Keratinocyte (primary cell): ENCODE data around the gene ROR2. TPM values are rescaled to one million over a fixed set of nuclear protein-coding genes. Genes with fewer than 3 reads are reported as not detected.
A peak's percentile ranks its signal among the peaks of the same experiment; 100 is the strongest.

Experiments
- DNase-seq: peaks from one replicate; pipeline ENCODE4 v3.0.0-alpha.2; 2011; ENCODE audit warnings: low read depth, missing footprints, low spot score
- FAIRE-seq: peaks from 2 replicates; lab custom pipeline; 2011; peaks lifted over from hg19 to GRCh38; lab: Jason Lieb, UNC
- H2AFZ ChIP-seq: 2 replicates; pipeline ENCODE4 v1.6.0; 2012; ENCODE audit warnings: low read length, control low read depth, inconsistent platforms; ENCODE audit not compliant: control insufficient read depth
- H3K27ac ChIP-seq: 2 replicates; pipeline ENCODE4 v1.5.1; 2011; ENCODE audit warnings: low read length; ENCODE audit not compliant: control insufficient read depth, insufficient read depth
- H3K27me3 ChIP-seq: 3 replicates; pipeline ENCODE4 v1.6.0; 2011; ENCODE audit warnings: low read length; ENCODE audit not compliant: control insufficient read depth, insufficient read depth; ENCODE audit errors: extremely low read depth
- H3K36me3 ChIP-seq, 2 experiments: 2 replicates in 1 of 2; 3 replicates in 1 of 2; pipeline ENCODE4 v1.5.1; 2011; ENCODE audit warnings: low read length in 2 of 2, mild to moderate bottlenecking in 1 of 2; ENCODE audit not compliant: control insufficient read depth in 2 of 2, insufficient read depth in 2 of 2; ENCODE audit errors: extremely low read depth in 1 of 2
- H3K4me1 ChIP-seq: 3 replicates; pipeline ENCODE4 v1.5.1; 2011; ENCODE audit warnings: low read length; ENCODE audit not compliant: control insufficient read depth, insufficient read depth; ENCODE audit errors: extremely low read depth
- H3K4me2 ChIP-seq: 3 replicates; pipeline ENCODE4 v1.6.0; 2011; ENCODE audit warnings: low read depth, low read length; ENCODE audit not compliant: control insufficient read depth, insufficient read depth; ENCODE audit errors: extremely low read depth
- H3K4me3 ChIP-seq, 3 experiments: fragments of 200-600 bp in 1 of 3; sonication (generic) in 1 of 3; 2 replicates in 2 of 3; 3 replicates in 1 of 3; pipeline ENCODE4 v1.5.1; 2011 to 2016; ENCODE audit warnings: low read length in 3 of 3, mild to moderate bottlenecking in 3 of 3, control low read depth in 2 of 3, inconsistent platforms in 1 of 3, low read depth in 1 of 3, mixed read lengths in 1 of 3, mixed run types in 1 of 3, moderate library complexity in 1 of 3; ENCODE audit not compliant: control insufficient read depth in 2 of 3, insufficient read depth in 2 of 3; ENCODE audit errors: extremely low read depth in 1 of 3
- H3K79me2 ChIP-seq: 2 replicates; pipeline ENCODE4 v1.6.0; 2012; ENCODE audit warnings: low read length; ENCODE audit not compliant: control insufficient read depth, insufficient read depth
- H3K9ac ChIP-seq: 3 replicates; pipeline ENCODE4 v1.6.0; 2011; ENCODE audit warnings: low read length; ENCODE audit not compliant: control insufficient read depth, insufficient read depth; ENCODE audit errors: extremely low read depth
- H3K9me1 ChIP-seq: 3 replicates; pipeline ENCODE4 v1.6.0; 2011; ENCODE audit warnings: low read length; ENCODE audit not compliant: control insufficient read depth, insufficient read depth; ENCODE audit errors: extremely low read depth
- H3K9me3 ChIP-seq: 2 replicates; pipeline ENCODE4 v1.5.1; 2012; ENCODE audit warnings: low read depth, low read length; ENCODE audit not compliant: control insufficient read depth
- H4K20me1 ChIP-seq: 3 replicates; pipeline ENCODE4 v1.6.0; 2011; ENCODE audit warnings: low read length; ENCODE audit not compliant: control insufficient read depth, insufficient read depth; ENCODE audit errors: extremely low read depth
- EZH2 ChIP-seq: IDR thresholded peaks from one replicate; pipeline ENCODE4 v1.6.1; 2012; ENCODE audit warnings: inconsistent platforms, mild to moderate bottlenecking, low read length, moderate library complexity
- dilution Hi-C: fragments of 300-500 bp; cut with MboI; formaldehyde crosslinking; loops from one replicate; pipeline ENCODE4 v1.7.0; 2020; ENCODE audit warnings: low sequenced_read_pairs; ENCODE audit not compliant: extremely low pct_ligation_motif_present
- polyA plus RNA-seq, 5 experiments: library from polyadenylated mRNA; depleted of rRNA in 3 of 5; stranded (reverse) in 3 of 5; stranded (forward) in 1 of 5; unstranded in 1 of 5; fragments of >200 nt; gene quantifications; 1 replicate in 1 of 5; 2 replicates in 3 of 5; 3 replicates in 1 of 5; pipeline versions ENCODE4 v1.2.1 to v1.2.3, GENCODE V29; 2011 to 2012; ENCODE audit warnings: missing spikeins in 2 of 5, low read depth in 1 of 5, low replicate concordance in 1 of 5
- TF ChIP-seq, protein P1 (sequence below), 3 experiments: IDR thresholded peaks in 1 of 3; conservative IDR thresholded peaks in 1 of 3; optimal IDR thresholded peaks in 1 of 3; 2 replicates in 2 of 3; 3 replicates in 1 of 3; pipeline versions ENCODE3 to v1.5.1; 2011; ENCODE audit warnings: low read length in 3 of 3, mild to moderate bottlenecking in 3 of 3, moderate library complexity in 2 of 3, control low read depth in 1 of 3, inconsistent platforms in 1 of 3; ENCODE audit not compliant: insufficient read depth in 2 of 3; ENCODE audit errors: extremely low read depth in 1 of 3

Gene ROR2
- polyA plus RNA-seq, 1 donor (not counting 4 experiments of a cell fraction or from before 2014, with no cell fraction given), result 0.22 TPM

DNA sequence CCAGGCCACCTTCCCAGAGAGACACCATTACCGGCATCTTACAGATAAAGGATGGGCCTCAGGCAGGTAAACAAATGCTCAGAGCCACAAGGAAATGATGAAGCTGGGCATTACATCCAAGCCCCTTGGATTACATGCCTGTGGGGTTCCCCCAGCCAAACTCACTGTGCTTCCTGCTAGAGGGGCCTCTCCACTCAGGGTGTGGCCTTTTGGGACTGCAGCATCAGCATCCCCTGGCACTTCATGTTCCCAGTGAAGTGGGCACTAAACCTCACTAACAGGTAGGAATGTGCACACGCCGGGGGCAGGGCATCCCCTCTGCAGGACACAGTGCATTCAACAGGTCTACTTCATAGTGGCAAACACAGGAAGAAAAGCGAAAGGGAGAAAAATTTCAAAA lies 125.9 kb downstream of the ROR2 start:
- Histone ChIP-seq H4K20me1 (no peaks in the 10 kb centered on the region), H3K27ac (no peak overlapping the region), H3K27me3 (peaks cover 2% of the 10 kb centered on the region), H3K9me1 (no peaks in the 10 kb centered on the region), H3K9ac (no peak overlapping the region), H3K4me1 (peaks cover 21% of the 10 kb centered on the region), H3K36me3 (no peaks in the 10 kb centered on the region), H3K79me2 (no peaks in the 10 kb centered on the region), H2AFZ (no peak overlapping the region), H3K4me2 (peak overlapping the region; percentile 72), H3K9me3 (no peaks in the 10 kb centered on the region), H3K4me3 (no peak overlapping the region)
- TF ChIP-seq, protein P1, sequence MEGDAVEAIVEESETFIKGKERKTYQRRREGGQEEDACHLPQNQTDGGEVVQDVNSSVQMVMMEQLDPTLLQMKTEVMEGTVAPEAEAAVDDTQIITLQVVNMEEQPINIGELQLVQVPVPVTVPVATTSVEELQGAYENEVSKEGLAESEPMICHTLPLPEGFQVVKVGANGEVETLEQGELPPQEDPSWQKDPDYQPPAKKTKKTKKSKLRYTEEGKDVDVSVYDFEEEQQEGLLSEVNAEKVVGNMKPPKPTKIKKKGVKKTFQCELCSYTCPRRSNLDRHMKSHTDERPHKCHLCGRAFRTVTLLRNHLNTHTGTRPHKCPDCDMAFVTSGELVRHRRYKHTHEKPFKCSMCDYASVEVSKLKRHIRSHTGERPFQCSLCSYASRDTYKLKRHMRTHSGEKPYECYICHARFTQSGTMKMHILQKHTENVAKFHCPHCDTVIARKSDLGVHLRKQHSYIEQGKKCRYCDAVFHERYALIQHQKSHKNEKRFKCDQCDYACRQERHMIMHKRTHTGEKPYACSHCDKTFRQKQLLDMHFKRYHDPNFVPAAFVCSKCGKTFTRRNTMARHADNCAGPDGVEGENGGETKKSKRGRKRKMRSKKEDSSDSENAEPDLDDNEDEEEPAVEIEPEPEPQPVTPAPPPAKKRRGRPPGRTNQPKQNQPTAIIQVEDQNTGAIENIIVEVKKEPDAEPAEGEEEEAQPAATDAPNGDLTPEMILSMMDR (optimal IDR thresholded peaks at IDR 0.05 in 1 of 3, IDR thresholded peaks at IDR 0.05 in 1 of 3, conservative IDR thresholded peaks at IDR 0.05 in 1 of 3; ENCODE audit: extremely low read depth in 1 of 3, insufficient read depth in 2 of 3, low read length in 3 of 3), result no peak
- no peak for TF ChIP-seq EZH2
- dilution Hi-C loops, result no loop called here
- DNase-seq (no peak), FAIRE-seq (no peak)

DNA sequence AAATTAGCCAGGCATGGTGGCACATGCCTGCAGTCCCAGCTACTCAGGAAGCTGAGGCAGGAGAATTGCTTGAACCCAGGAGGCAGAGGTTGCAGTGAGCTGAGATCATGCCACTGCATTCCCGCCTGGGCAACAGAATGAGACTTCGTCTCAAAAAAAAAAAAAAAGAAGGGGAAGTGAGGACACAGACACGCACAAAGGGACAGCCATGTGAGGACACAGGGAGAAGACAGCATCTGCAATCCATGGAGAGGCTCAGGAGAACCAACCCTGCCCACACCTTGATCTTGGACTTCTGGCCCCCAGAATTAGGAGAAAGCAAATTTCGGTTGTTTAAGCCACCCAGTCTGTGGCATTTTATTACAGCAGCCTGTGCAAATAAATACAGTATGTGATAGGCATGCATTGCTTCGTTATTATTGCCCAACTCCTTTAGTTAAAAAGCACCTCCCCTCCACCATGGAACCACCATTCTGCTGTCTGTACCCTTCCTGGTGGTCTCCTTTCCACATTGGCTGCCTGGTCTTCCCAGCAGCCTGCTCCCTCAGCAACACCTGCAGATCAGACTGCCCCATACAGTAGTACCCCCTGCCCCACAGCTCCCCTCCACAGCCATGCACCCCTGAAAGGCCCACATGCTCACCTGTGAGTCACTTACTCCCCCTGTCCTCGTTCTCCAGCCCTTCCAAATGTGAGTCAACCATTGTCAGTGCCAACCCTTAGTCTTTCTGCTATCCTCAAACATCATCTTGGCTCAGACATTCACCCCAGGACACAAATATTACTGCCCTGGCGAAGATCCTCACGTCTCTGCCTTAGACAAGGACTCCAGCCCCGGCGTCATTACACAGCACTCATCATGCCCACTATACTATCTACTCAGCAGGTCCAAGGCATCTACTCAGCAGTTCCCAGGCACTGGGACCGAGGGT lies 128.8 kb downstream of the ROR2 start:
- H3K4me1 ChIP-seq, result peaks cover 21% of the 10 kb centered on the region
- no peak for TF ChIP-seq EZH2
- TF ChIP-seq, protein P1 (optimal IDR thresholded peaks at IDR 0.05 in 1 of 3, IDR thresholded peaks at IDR 0.05 in 1 of 3, conservative IDR thresholded peaks at IDR 0.05 in 1 of 3; ENCODE audit: extremely low read depth in 1 of 3, insufficient read depth in 2 of 3, low read length in 3 of 3), result no peak
- H3K36me3 ChIP-seq, result no peaks in the 10 kb centered on the region
- DNase-seq, result no peak
- H3K9me3 ChIP-seq, result no peaks in the 10 kb centered on the region
- H3K9ac ChIP-seq, result no peak overlapping the region
- H3K9me1 ChIP-seq, result no peaks in the 10 kb centered on the region
- H3K4me2 ChIP-seq, result no peak overlapping the region
- no peaks in the 10 kb centered on the region for H4K20me1 ChIP-seq
- no peak overlapping the region for H3K27ac ChIP-seq
- no peak overlapping the region for H3K4me3 ChIP-seq
- no peak overlapping the region for H2AFZ ChIP-seq
- FAIRE-seq, result no peak
- dilution Hi-C loops, result no loop called here
- no peaks in the 10 kb centered on the region for H3K79me2 ChIP-seq
- peaks cover 3% of the 10 kb centered on the region for H3K27me3 ChIP-seq
